Measurements from ENCODE around the gene BTBD17.

BTBD17 gene

DNA sequence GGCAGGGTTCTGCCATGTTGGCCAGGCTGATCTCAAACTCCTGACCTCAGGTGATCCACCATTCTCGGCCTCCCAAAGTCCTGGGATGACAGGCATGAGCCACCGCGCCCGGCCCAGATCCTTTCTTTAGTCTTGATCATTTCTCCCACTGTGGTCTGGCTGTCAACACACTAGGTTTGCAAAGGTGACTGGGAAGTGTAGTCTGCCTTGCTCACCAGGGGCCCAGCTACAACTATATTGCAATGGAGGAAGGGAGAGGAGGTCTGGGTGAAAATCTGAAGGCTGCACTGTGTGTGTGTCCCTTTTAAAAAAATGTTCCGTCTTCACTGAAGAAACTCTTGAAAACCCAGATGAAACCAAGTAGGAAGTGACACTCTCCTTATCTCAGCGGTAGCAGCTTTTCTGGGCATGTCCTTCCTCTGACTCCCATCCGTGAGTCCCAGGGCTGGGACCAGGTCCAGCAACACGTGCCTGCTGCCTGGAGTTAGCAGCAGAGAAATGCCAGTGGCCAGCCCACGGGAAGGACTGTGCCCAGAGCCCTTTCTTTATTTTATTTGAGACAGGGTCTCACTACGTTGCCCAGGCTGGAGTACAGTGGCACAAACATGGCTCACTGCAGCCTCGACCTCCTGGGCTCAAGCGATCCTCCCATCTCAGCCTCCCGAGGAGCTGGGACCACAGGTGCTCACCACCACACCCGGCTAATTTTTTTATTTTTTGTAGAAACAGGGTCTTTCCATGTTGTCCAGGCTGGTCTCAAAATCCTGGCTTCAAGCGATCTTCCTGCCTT is 53.5 kb downstream of the BTBD17 start:
- H3K4me3 ChIP-seq (ENCODE audit: control insufficient read depth, low read depth, low read length), result no peak overlapping the region
- DNase-seq (ENCODE audit: low read depth), result no peak
- TF ChIP-seq, protein P1, sequence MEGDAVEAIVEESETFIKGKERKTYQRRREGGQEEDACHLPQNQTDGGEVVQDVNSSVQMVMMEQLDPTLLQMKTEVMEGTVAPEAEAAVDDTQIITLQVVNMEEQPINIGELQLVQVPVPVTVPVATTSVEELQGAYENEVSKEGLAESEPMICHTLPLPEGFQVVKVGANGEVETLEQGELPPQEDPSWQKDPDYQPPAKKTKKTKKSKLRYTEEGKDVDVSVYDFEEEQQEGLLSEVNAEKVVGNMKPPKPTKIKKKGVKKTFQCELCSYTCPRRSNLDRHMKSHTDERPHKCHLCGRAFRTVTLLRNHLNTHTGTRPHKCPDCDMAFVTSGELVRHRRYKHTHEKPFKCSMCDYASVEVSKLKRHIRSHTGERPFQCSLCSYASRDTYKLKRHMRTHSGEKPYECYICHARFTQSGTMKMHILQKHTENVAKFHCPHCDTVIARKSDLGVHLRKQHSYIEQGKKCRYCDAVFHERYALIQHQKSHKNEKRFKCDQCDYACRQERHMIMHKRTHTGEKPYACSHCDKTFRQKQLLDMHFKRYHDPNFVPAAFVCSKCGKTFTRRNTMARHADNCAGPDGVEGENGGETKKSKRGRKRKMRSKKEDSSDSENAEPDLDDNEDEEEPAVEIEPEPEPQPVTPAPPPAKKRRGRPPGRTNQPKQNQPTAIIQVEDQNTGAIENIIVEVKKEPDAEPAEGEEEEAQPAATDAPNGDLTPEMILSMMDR (IDR thresholded peaks at IDR 0.05; ENCODE audit: control insufficient read depth, insufficient read depth, low read depth, low read length, missing control alignments), result no peak

Data from AG09309 (cell line).